Jurkat, Clone E6-1 (cell line): ENCODE results near the gene PPAN.
A peak's percentile ranks its signal among the peaks of the same experiment; 100 is the strongest.

Source experiments
- DNase-seq: peaks from one replicate; pipeline ENCODE4 v3.0.0-alpha.2; 2011; ENCODE audit warnings: low read depth, low spot score
- H3K4me3 ChIP-seq: 2 replicates; pipeline ENCODE4 v1.5.1; 2011; ENCODE audit warnings: mild to moderate bottlenecking, low read length, control low read depth, moderate library complexity

PPAN gene

GRCh38 chr19:10135551-10136334 is 29.6 kb downstream of the PPAN start:
- DNase-seq: no peak
- no peak overlapping the region for H3K4me3 ChIP-seq

GRCh38 chr19:10136936-10137335 is 30.8 kb downstream of the PPAN start:
- no peak for DNase-seq
- H3K4me3 ChIP-seq: no peak overlapping the region

- no peak for DNase-seq
- no peak overlapping the region for H3K4me3 ChIP-seq
Observed at GRCh38 chr19:10137751-10138682, 31.9 kb downstream of the PPAN start.

- H3K4me3 ChIP-seq: no peak overlapping the region
- DNase-seq: no peak
Observed at GRCh38 chr19:10138879-10139795, 33.0 kb downstream of the PPAN start.

GRCh38 chr19:10139952-10140351 is 33.8 kb downstream of the PPAN start:
- H3K4me3 ChIP-seq: no peak overlapping the region
- no peak for DNase-seq

GRCh38 chr19:10141479-10141878 is 35.3 kb downstream of the PPAN start:
- DNase-seq: no peak
- no peak overlapping the region for H3K4me3 ChIP-seq

GRCh38 chr19:10141973-10142372 is 35.8 kb downstream of the PPAN start:
- no peak overlapping the region for H3K4me3 ChIP-seq
- DNase-seq: no peak

- DNase-seq: peak; percentile 57
- no peak overlapping the region for H3K4me3 ChIP-seq
Observed at GRCh38 chr19:10142701-10143375, 36.7 kb downstream of the PPAN start.

- H3K4me3 ChIP-seq: no peak overlapping the region
- no peak for DNase-seq
Observed at GRCh38 chr19:10143681-10144080, 37.5 kb downstream of the PPAN start.

- DNase-seq: no peak
Observed at GRCh38 chr19:10144361-10144760, 38.2 kb downstream of the PPAN start.

GRCh38 chr19:10145031-10145430 is 38.9 kb downstream of the PPAN start:
- H3K4me3 ChIP-seq: no peak overlapping the region

More at GRCh38 chr19:10144361-10144760, 38.2 kb downstream of the PPAN start:
- H3K4me3 ChIP-seq: no peak overlapping the region

GRCh38 chr19:10146142-10146541 is 40.0 kb downstream of the PPAN start:
- H3K4me3 ChIP-seq: no peak overlapping the region

More at GRCh38 chr19:10145031-10145430, 38.9 kb downstream of the PPAN start:
- no peak for DNase-seq

GRCh38 chr19:10149427-10149826 is 43.3 kb downstream of the PPAN start:
- DNase-seq: no peak
- no peak overlapping the region for H3K4me3 ChIP-seq

More at GRCh38 chr19:10146142-10146541, 40.0 kb downstream of the PPAN start:
- no peak for DNase-seq

GRCh38 chr19:10151521-10151920 is 45.4 kb downstream of the PPAN start:
- DNase-seq: no peak
- H3K4me3 ChIP-seq: no peak overlapping the region

GRCh38 chr19:10152100-10152499 is 45.9 kb downstream of the PPAN start:
- H3K4me3 ChIP-seq: no peak overlapping the region
- no peak for DNase-seq

GRCh38 chr19:10155839-10156238 is 49.7 kb downstream of the PPAN start:
- H3K4me3 ChIP-seq: no peak overlapping the region
- no peak for DNase-seq

GRCh38 chr19:10158071-10158470 is 51.9 kb downstream of the PPAN start:
- no peak overlapping the region for H3K4me3 ChIP-seq
- DNase-seq: no peak

- H3K4me3 ChIP-seq: no peak overlapping the region
- no peak for DNase-seq
Observed at GRCh38 chr19:10158485-10158884, 52.3 kb downstream of the PPAN start.

GRCh38 chr19:10159610-10160009 is 53.4 kb downstream of the PPAN start:
- DNase-seq: no peak
- H3K4me3 ChIP-seq: no peak overlapping the region
